Fibroblast of skin of right biceps (primary cell): ENCODE data around the gene BCORL1.

Source experiments
- DNase-seq: peaks from one replicate; pipeline ENCODE4 v3.0.0-alpha.2; 2013

BCORL1 gene, protein sequence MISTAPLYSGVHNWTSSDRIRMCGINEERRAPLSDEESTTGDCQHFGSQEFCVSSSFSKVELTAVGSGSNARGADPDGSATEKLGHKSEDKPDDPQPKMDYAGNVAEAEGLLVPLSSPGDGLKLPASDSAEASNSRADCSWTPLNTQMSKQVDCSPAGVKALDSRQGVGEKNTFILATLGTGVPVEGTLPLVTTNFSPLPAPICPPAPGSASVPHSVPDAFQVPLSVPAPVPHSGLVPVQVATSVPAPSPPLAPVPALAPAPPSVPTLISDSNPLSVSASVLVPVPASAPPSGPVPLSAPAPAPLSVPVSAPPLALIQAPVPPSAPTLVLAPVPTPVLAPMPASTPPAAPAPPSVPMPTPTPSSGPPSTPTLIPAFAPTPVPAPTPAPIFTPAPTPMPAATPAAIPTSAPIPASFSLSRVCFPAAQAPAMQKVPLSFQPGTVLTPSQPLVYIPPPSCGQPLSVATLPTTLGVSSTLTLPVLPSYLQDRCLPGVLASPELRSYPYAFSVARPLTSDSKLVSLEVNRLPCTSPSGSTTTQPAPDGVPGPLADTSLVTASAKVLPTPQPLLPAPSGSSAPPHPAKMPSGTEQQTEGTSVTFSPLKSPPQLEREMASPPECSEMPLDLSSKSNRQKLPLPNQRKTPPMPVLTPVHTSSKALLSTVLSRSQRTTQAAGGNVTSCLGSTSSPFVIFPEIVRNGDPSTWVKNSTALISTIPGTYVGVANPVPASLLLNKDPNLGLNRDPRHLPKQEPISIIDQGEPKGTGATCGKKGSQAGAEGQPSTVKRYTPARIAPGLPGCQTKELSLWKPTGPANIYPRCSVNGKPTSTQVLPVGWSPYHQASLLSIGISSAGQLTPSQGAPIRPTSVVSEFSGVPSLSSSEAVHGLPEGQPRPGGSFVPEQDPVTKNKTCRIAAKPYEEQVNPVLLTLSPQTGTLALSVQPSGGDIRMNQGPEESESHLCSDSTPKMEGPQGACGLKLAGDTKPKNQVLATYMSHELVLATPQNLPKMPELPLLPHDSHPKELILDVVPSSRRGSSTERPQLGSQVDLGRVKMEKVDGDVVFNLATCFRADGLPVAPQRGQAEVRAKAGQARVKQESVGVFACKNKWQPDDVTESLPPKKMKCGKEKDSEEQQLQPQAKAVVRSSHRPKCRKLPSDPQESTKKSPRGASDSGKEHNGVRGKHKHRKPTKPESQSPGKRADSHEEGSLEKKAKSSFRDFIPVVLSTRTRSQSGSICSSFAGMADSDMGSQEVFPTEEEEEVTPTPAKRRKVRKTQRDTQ (N-terminal part only)

DNA sequence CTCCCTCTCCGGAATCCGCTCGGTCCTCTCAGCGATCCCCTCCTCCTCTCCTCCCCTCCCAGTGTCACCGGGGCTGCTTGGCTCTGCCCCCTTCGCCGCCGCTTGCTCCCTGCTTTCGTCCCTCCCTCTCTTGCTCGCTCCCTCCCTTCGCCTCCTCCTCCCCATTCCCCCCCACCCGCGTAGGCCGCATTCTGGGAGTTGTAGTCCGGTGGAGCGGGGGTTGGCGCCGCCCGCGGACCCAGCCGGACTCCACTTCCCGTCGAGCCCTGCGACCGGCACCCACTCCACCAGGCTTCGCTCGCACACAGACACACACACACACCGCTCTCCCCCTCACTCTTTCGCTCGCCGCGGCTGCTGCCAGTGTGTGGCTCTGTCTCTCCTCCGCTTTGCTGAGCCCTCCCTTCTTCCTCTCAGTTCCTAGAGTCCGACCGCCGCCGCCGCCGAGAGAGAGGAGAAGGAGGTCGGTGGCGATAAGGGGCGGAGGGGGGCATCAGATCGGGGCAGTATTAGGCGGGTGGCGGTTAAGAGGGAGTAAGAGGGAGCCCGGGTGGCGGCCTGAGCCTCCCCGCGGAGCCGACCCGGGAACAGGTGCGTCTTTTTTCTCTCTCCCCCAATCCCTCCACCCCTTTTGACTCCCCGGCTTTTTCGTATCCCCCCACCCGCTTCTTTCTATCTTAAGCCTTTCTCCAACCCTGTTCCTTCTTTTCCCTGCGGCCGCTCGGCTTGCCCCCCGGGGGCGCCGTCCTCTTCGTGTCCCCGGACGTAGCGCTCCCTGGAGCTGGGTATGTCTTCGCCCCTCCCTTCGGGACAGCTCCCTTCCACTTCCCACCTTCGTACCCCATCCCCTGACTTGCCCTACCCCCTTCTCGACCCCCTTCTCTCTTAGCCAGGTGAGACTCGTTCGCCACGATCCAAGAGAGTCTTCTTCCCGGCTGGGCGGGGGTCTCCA lies at the start of gene BCORL1:
BCORL1 (plus strand) TSS at position 336 of the 952 bp plus-strand sequence. CDS start 22,597 bp downstream, outside the sequence.
- peak; percentile 92 for DNase-seq

DNA sequence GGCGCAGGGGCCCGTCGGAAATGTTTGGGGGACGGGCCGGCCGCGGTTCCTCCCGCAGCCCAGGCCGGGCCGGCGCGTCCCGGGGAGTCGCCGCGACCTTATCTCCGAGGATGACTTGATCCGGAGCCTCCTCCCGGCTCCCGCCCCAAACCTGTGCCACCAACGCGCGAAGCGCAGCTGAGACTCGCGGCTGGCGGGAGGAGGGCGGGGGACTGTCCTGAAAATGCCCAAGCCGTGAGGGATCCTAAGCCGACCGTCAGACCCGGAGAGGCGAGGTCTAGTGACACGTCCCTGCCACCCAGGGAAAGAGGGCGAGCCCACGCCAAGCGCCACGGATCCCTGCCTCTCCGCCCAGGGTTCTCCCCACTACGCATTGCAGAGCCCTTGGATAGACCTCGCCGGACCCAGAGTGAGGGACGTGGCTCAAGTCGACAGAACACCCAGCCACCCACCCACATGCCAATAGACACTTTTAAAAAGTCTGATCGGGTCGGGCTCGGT lies 49.6 kb upstream of the BCORL1 start:
- DNase-seq, result peak; percentile 7

DNA sequence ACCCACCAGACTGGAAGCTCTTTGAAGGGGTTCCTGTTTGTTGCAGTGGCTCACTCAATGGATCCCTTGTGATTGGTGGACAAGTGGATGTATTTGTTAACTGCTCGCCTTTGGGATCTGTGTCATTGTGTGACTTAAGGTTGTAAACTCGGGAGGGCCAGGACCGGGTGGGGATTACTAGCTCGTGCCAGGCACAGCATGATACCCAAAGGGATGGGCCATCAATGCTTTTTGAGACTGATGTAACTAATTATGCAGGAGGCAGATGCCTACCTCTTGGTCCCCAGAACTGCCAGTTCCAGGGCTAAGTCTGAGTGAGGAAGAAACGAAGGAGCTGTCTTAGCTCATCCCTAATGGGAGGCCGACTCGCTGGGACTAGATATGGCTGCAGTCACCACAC lies 48.7 kb upstream of the BCORL1 start:
- no peak for DNase-seq

DNA sequence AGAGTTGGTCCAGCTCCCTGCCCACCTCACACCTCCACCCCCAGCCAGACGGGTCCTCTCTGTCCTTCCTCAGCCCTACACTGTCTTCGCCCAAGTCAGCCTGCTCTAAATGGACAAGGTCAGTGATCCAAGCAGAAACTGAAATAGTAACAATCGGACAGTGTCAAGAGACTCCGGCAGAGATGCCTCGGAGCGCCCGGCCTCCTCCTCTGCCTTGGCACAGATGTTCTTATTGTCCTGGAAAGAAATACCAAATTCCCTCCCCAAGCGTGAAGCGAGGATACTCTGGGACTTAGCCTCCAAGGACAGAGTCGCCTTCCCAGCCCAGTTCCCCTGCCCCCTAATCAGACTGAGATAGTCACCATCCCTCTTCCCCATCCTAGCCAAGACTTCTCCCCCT lies 48.0 kb upstream of the BCORL1 start:
- DNase-seq, result no peak

DNA sequence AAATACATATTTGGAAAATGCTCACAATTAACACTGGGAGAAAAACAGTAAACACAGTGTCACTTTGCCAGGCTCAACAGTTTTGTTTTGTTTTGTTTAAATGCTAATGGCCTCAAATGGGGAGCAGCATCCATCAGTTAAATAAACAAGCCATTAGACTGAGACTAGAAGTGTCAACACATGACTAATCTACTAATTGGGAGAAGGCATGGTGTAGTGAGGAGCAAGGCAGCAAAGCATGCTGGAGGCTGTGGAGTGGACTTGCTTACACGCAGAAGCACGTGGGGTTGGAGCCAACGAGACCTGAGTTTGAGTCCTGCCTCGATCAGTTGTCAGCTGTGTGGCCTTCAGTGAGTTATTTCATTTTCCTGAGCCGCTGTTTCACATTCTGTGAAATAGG lies 47.5 kb upstream of the BCORL1 start:
- DNase-seq, result no peak

DNA sequence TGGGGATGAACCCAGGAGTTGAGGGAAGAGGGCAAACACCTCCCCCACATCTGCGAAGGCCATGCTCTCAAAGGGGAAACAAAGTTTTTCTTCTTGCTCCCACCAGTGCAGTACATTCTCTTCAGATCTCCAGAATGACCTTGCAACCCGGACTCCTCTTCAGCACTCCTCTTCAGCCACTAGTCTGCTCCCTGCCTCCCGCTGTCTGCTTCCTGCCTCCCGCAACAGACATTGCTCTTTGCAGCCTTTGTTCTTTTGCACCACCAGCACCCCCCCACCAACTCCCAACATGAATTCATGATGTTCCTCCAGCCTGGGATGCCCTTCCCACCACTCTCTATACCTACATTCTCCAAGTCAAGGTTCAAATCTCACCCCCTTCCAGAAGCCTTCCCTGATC lies 44.4 kb upstream of the BCORL1 start:
- DNase-seq, result no peak

DNA sequence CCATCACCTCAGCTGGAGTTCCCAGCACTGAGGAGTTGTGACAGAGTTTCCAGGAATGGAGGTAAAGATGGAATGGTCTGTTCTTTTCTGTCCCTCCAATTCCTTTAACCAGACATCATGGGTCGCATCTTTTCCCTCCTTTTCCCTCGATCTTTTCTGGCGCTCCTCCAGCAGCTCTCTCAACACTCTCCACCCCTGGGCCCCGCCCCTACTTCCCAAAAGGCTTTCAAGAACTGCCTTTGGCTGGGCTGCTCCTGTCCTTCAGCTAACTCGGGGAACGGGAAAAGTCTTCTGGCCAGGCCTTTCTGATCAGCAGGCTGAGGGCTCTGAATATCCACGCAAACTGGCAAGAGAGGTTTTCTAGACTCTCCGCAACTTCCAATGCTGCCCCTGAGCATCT lies 42.4 kb upstream of the BCORL1 start:
- DNase-seq, result no peak

DNA sequence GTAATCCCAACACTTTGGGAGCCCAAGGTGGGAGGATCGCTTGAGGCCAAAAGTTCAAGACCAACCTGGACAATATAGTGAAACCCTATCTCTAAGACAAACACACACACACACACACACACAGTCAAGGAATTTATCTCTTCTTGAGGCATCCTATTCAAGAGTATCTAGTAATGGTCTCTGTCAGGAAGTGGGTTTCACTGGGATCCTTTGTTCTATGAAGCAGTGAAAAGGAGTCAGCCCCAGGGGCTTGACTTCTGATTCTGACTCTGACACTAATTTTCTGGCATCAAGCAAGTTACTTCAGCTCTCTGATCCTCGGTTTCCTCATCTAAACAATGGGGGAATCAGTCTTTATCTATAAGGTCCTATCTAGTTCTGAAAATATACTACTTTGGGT lies 41.7 kb upstream of the BCORL1 start:
- no peak for DNase-seq

DNA sequence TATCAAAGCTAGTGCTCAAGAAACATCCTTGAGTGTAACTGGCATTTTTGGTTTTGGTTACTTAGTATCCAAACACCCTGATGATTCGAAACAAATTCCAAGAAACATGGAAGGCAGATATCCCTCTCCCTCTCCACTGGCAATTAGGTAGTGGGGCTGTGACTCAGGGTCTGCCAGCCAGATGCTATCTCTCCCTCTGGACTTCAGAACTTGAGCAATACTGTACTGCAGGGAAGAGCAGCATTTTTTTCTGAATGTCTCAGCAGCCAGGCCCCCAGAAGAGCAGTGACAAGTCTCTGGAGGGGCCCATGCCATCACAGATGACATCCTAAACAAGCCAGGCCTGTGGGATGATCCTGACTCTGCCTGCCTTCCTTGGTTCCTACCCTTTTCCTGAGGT lies 37.3 kb upstream of the BCORL1 start:
- peak; percentile 45 for DNase-seq

DNA sequence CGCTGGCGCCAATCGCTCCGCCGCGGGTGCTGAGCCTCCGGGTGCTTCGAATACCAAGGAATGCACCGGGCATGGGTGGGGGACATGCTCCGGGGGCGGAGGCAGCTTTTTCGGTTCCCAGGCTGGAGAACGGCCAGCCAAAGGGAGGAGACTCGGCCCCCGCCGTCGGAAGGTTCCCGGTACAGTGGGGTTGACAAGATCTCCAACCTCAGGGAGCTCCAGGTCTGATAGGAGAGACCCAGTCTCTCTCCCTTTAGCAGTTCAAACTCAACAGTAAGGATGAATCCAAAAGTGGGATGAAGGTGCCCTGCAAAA lies 29.1 kb upstream of the BCORL1 start:
- no peak for DNase-seq

DNA sequence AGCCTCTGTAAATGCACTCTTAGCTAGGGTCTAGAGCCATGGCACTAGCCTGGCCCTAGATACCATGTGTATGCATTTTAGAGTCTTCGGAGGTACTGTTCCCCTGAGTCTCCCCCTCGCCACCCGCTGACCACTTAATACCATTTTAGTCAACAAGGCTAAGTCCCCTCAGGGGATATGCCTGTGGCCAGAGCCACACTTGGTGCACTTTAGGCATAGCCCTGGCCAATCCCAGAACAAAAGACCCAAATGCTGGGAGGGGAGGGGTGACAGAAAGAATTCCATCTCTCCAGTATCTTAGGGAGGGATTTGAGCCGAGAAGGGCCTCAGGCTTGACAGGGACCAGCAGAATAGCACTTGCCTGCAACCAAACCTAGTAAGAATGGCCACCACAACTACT lies 28.6 kb upstream of the BCORL1 start:
- DNase-seq, result no peak

DNA sequence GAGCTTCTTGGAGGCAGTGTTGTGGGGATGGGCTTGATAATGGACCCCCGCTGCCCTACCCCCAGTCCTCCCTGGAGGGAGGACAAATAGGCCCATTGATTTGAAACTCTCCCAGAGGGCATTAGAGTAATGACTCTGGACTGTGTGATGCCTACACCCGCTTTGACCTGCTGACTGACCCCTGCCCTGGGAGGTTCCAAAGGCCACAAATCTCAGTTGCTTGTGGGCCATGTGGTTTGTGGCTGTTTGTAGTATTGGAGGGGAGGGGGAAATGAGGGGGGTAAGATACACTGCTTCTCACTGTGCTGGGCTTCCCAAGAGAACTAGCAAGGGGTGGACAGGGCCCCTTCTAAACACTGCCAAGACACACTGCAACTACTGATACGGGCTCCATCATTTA lies 27.6 kb upstream of the BCORL1 start:
- no peak for DNase-seq

DNA sequence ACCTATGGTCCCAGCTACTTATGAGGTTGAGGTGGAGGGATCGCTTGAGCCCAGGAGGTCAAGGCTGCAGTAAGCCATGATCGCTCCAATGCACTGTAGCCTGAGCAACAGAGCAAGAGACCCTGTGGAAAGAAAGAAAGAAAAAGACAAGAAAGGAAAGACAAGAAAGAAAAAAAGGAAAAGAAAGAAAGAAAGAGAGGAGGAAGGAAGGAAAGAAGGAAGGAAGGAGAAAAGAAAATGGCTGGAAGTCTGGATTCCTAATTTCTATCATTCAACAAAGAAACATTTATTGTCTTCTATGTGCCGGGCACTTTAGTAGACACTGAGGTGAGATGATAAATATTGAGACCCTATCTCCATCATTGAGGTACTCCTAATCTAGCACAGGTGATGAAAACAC lies 26.8 kb upstream of the BCORL1 start:
- no peak for DNase-seq

DNA sequence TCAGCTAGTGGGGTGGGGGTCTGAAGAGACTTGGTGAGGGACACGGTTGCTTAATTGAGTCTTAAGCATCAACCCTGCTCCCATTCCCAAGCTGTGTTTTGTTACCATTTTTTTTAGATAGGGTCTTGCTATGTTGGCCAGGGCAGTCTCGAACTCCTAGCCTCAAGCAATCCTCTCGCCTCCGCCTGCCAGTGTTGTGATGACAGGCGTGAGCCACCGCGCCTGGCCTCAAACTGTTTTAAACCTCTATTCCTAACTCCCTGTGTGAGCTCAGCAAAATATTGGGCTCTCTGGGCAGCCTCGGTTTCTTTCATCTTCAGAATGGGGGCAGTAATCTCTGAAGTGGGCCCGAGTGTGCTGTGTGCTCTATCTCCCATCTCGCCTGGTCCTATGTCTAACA lies 26.3 kb upstream of the BCORL1 start:
- DNase-seq, result no peak

DNA sequence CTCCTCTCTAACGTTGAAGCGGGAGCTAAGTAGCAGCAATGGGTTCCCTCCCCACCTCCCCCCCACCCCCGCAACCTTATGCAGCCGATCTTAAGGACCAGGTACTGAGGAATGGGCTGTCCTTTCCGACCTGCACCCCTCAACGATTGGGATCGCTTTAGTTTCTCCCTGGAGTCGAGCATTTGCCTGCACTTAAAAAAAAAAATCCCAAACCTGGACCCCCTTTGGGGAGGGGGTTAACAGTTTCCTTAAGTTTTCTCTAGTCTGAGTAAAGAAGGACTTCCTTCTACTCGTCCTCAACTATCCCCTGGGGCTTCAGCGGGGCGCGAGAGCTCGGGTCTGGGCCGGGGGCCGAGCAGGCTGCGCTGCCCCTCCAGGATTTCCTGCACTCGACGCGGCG lies 25.7 kb upstream of the BCORL1 start:
- no peak for DNase-seq

DNA sequence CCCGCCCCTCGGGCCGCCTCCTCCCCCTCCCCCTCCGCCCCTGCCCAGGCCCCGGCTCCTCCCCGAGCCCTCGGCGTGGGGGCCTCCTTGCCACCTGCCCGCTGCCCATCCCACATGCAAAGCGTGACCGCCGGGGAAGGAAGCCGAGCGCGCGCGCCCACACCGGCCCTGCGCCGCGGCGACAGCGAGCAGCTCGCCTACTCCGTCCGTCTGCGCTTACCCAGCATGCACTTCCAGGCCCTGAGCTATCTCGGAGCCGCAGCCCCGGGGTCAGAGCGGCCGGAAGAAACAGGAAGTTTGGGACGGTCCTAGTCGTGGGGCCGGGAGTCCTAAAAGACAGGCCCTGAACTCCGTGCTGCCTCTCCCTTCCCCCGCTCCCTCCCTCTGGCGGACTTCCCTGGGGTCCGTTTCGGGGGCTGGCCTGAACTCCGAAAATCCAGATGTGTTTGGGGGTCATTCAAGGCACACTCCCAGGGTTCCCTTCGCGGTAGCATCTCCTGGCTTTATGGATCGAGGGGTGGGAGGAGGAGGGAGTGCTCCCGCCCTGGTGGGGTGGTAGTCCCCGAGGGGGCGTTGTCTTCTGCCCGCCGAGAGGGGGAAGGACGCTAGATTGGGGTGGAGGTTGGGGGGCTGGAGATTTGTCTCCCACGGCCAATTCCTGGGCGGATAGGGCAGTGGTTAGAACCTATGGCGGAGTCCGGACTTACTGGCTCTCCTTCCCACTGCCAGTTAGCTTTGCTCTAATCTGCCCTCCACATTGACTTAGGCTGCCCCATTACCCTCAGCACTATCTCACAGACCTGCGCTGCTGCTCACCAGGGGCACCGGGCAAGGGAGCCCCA lies 25.0 kb upstream of the BCORL1 start:
- peak; percentile 44 for DNase-seq

DNA sequence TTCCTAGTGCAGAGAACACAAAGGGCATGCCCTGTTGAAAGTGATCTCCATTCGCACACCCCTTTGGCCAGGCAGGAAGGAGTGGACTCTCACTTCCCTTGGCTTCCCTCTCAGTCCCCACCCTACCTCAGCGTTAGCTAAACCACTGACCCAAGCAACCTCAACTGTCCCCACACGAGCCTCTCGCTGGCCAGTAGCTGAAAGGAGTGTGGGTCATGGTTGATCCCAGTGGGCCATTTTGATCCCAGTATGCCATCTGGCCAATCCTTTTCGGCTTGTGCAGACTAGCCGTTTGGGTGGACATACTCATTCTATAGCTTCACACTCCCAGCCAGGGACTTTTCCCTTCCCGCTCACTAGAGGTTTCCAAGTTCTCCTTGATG lies 24.4 kb upstream of the BCORL1 start:
- DNase-seq, result no peak

DNA sequence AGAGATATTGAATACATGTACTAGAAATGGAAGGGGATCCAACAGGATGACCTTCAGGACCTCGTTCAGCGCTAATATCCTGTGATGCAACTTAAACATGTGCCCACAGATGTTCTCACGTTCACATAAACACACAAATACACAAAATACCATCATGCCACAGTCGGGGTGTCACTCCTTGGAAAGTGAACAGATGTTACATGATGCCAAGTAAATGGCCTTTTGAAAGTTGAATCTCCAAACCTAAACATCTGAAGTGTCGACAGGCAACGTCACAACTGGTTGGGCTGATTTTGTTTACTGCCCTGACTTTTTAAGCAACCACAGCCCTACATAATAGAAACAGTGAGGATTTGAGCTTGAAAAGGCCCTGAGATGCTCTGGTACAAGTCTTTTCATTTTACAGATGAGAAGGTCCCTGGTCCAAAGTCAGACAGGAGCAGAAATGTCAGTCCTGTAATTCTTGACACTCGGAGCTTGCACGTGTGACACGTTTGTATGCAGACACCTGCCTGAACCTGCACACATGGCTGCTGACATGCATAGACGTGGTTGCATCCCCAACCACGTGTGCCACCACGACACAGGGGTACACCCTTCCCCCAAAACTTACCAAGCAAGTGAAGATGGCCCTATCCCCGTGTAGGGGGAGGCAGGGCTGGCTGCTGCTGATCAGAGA lies 23.5 kb upstream of the BCORL1 start:
- DNase-seq, result no peak

DNA sequence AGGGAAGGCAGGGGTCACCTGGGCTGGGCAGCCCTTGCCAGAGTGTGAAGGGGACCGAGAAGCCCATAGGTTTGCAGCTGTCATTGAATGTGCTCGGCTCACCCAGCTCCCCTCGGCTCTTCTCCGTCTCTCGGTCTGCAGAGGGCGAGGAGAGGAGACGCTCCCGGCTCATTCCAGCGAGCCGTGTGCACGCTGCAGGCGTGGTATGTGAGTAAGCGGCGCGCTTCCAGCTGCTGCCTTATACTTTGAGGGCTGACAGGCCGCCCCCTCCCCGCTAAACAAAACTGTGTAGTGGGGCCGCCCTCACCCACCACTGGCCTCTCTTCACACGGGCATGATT lies 23.0 kb upstream of the BCORL1 start:
- DNase-seq, result peak; percentile 30
